GM19452 (cell line): ENCODE data around the gene GSE1.

ENCODE experiments used
- ATAC-seq: cut with Tn5 transposase; IDR thresholded peaks from one replicate; pipeline ENCODE4 v1.9.1; 2021; ENCODE audit not compliant: unreplicated experiment

The GSE1 gene

GRCh38 chr16:85612801-85613603 is at the start of gene GSE1:
GSE1 (plus strand) TSS chr16:85613322; CDS start chr16:85613392, 70 bp downstream.
- ATAC-seq = peak; percentile 41

GRCh38 chr16:85563515-85564276 is 49.4 kb upstream of the GSE1 start:
- no peak for ATAC-seq

GRCh38 chr16:85564277-85565051 is 48.7 kb upstream of the GSE1 start:
- no peak for ATAC-seq

GRCh38 chr16:85565340-85565739 is 47.8 kb upstream of the GSE1 start:
- ATAC-seq = no peak

- ATAC-seq = no peak
Measured at GRCh38 chr16:85565801-85566526, 47.2 kb upstream of the GSE1 start.

GRCh38 chr16:85566561-85567100 is 46.5 kb upstream of the GSE1 start:
- no peak for ATAC-seq

GRCh38 chr16:85567101-85567866 is 45.8 kb upstream of the GSE1 start:
- ATAC-seq = no peak

GRCh38 chr16:85567935-85568334 is 45.2 kb upstream of the GSE1 start:
- ATAC-seq = no peak

GRCh38 chr16:85568519-85568918 is 44.6 kb upstream of the GSE1 start:
- no peak for ATAC-seq

- ATAC-seq = no peak
Measured at GRCh38 chr16:85569039-85569614, 44.0 kb upstream of the GSE1 start.

GRCh38 chr16:85569615-85570212 is 43.4 kb upstream of the GSE1 start:
- ATAC-seq = peak; percentile 46

GRCh38 chr16:85570213-85570734 is 42.8 kb upstream of the GSE1 start:
- ATAC-seq = peak; percentile 22

- ATAC-seq = peak; percentile 45
Measured at GRCh38 chr16:85570735-85571562, 42.2 kb upstream of the GSE1 start.

- peak; percentile 13 for ATAC-seq
Measured at GRCh38 chr16:85571563-85571812, 41.6 kb upstream of the GSE1 start.

- peak; percentile 24 for ATAC-seq
Measured at GRCh38 chr16:85571813-85572619, 41.1 kb upstream of the GSE1 start.

GRCh38 chr16:85573045-85573695 is 40.0 kb upstream of the GSE1 start:
- ATAC-seq = no peak
